Activated CD4-positive, alpha-beta T cell treated with anti-CD3 and anti-CD28 coated beads for 48 hours (primary cell): ENCODE measurements around the gene DAGLA.

ENCODE experiments used
- DNase-seq: peaks from one replicate; pipeline ENCODE4 v3.0.0-alpha.2; 2020

DAGLA gene

GRCh38 chr11:61732705-61733104, 52.5 kb downstream of the DAGLA start:
- DNase-seq = no peak

GRCh38 chr11:61733120-61733978, 53.2 kb downstream of the DAGLA start:
- peak; percentile 90 for DNase-seq

GRCh38 chr11:61734767-61735166, 54.6 kb downstream of the DAGLA start:
- no peak for DNase-seq

- no peak for DNase-seq
Observed at GRCh38 chr11:61735391-61735790, 55.2 kb downstream of the DAGLA start.

GRCh38 chr11:61736310-61736709, 56.1 kb downstream of the DAGLA start:
- DNase-seq = no peak

- no peak for DNase-seq
Observed at GRCh38 chr11:61737131-61737530, 56.9 kb downstream of the DAGLA start.

- no peak for DNase-seq
Observed at GRCh38 chr11:61737636-61738386, 57.6 kb downstream of the DAGLA start.

GRCh38 chr11:61738776-61739175, 58.6 kb downstream of the DAGLA start:
- DNase-seq = no peak

GRCh38 chr11:61739413-61739812, 59.2 kb downstream of the DAGLA start:
- DNase-seq = no peak

GRCh38 chr11:61739966-61740365, 59.8 kb downstream of the DAGLA start:
- DNase-seq = no peak

GRCh38 chr11:61742391-61742790, 62.2 kb downstream of the DAGLA start:
- DNase-seq = no peak

- no peak for DNase-seq
Observed at GRCh38 chr11:61743486-61744095, 63.4 kb downstream of the DAGLA start.

- DNase-seq = no peak
Observed at GRCh38 chr11:61744181-61744580, 64.0 kb downstream of the DAGLA start.

GRCh38 chr11:61744609-61745156, 64.5 kb downstream of the DAGLA start:
- no peak for DNase-seq

- DNase-seq = no peak
Observed at GRCh38 chr11:61745781-61746441, 65.7 kb downstream of the DAGLA start.

- no peak for DNase-seq
Observed at GRCh38 chr11:61746442-61747191, 66.4 kb downstream of the DAGLA start.

- peak; percentile 58 for DNase-seq
Observed at GRCh38 chr11:61747192-61747966, 67.2 kb downstream of the DAGLA start.

- no peak for DNase-seq
Observed at GRCh38 chr11:61747967-61748285, 67.7 kb downstream of the DAGLA start.

GRCh38 chr11:61749591-61750217, 69.5 kb downstream of the DAGLA start:
- no peak for DNase-seq

- DNase-seq = no peak
Observed at GRCh38 chr11:61750631-61751273, 70.6 kb downstream of the DAGLA start.
